IMR-90 (cell line): ENCODE measurements around the gene RGS3. TPM values are rescaled to one million over a fixed set of nuclear protein-coding genes. Genes with fewer than 3 reads are reported as not detected.

ENCODE experiments used
- ATAC-seq: fragments of 200-7000 bp; cut with Tn5 transposase; 2 replicates; pipeline ENCODE4 v1.9.1; 2020; ENCODE audit warnings: low read depth, mild to moderate bottlenecking, moderate library complexity
- BruUV-seq: library from RNA; stranded (reverse); fragments of 400-500 nt; replicated peaks from 2 replicates; lab custom pipeline; 2021; lab: Mats Ljungman, UMichigan
- CTCF ChIA-PET: fragments of 300-600 bp; formaldehyde crosslinking; extraction: SDS; loops from one replicate; lab custom pipeline; 2021; ENCODE audit warnings: antibody characterized with exemption; lab: Yijun Ruan, JAX
- POLR2A ChIA-PET: fragments of 300-600 bp; sonication (Branson Sonifier 250); formaldehyde crosslinking; loops from one replicate; lab custom pipeline; 2022; ENCODE audit warnings: antibody characterized with exemption; ENCODE audit not compliant: unreplicated experiment; lab: Charles Lee
- DNase-seq: peaks from one replicate; pipeline ENCODE4 v3.0.0; 2013
- H2AFZ ChIP-seq: replicated peaks from 2 replicates; pipeline ENCODE3; 2013; ENCODE audit warnings: low read length, mild to moderate bottlenecking; ENCODE audit not compliant: poor library complexity
- H2AK5ac ChIP-seq: 2 replicates; pipeline ENCODE4 v1.6.1; 2013; ENCODE audit warnings: low read depth, low read length, inconsistent platforms
- H2AK9ac ChIP-seq: replicated peaks from 2 replicates; pipeline ENCODE3; 2013; ENCODE audit warnings: mild to moderate bottlenecking, low read depth, low read length, moderate library complexity; ENCODE audit not compliant: poor library complexity
- H2BK120ac ChIP-seq: 2 replicates; pipeline ENCODE4 v1.6.1; 2013; ENCODE audit warnings: low read depth, low read length, inconsistent platforms
- H2BK15ac ChIP-seq: 3 replicates; pipeline ENCODE4 v1.6.1; 2013; ENCODE audit warnings: low read depth, low read length, inconsistent platforms
- H2BK20ac ChIP-seq: 2 replicates; pipeline ENCODE4 v1.6.1; 2013; ENCODE audit warnings: low read depth, mild to moderate bottlenecking, inconsistent platforms, low read length, moderate library complexity
- H2BK5ac ChIP-seq: 2 replicates; pipeline ENCODE4 v1.6.1; 2013; ENCODE audit warnings: mild to moderate bottlenecking, low read depth, low read length, inconsistent platforms; ENCODE audit not compliant: poor library complexity, severe bottlenecking
- H3K14ac ChIP-seq: replicated peaks from 2 replicates; pipeline ENCODE4 v1.6.1; 2013; ENCODE audit warnings: low read depth, low read length, inconsistent platforms
- H3K18ac ChIP-seq: 2 replicates; pipeline ENCODE4 v1.6.1; 2013; ENCODE audit warnings: low read depth, low read length, control low read depth
- H3K23ac ChIP-seq: 2 replicates; pipeline ENCODE4 v1.6.1; 2013; ENCODE audit warnings: low read depth, low read length, inconsistent platforms
- H3K27ac ChIP-seq: 2 replicates; pipeline ENCODE4 v1.5.1; 2013; ENCODE audit warnings: mild to moderate bottlenecking, control low read depth, low read length; ENCODE audit not compliant: insufficient read depth
- H3K27me3 ChIP-seq: 2 replicates; pipeline ENCODE4 v1.6.1; 2013; ENCODE audit warnings: low read length; ENCODE audit not compliant: control insufficient read depth, insufficient read depth
- H3K36me3 ChIP-seq: 2 replicates; pipeline ENCODE4 v1.6.1; 2013; ENCODE audit warnings: low read length, mixed read lengths; ENCODE audit not compliant: control insufficient read depth, insufficient read depth
- H3K4ac ChIP-seq: 2 replicates; pipeline ENCODE4 v1.6.1; 2013; ENCODE audit warnings: low read depth, low read length, inconsistent platforms
- H3K4me1 ChIP-seq: 2 replicates; pipeline ENCODE4 v1.6.1; 2013; ENCODE audit warnings: low read length, mixed read lengths; ENCODE audit not compliant: control insufficient read depth, insufficient read depth
- H3K4me2 ChIP-seq: 2 replicates; pipeline ENCODE4 v1.6.1; 2013; ENCODE audit warnings: low read depth, mild to moderate bottlenecking, control low read depth, low read length, moderate library complexity
- H3K4me3 ChIP-seq: 2 replicates; pipeline ENCODE4 v1.5.1; 2013; ENCODE audit warnings: low read depth, mild to moderate bottlenecking, control low read depth, low read length, moderate library complexity; ENCODE audit not compliant: insufficient read depth
- H3K56ac ChIP-seq: 2 replicates; pipeline ENCODE4 v1.6.1; 2013; ENCODE audit warnings: low read length, inconsistent platforms; ENCODE audit not compliant: insufficient read depth; ENCODE audit errors: extremely low read depth
- H3K79me1 ChIP-seq, 2 experiments: 2 replicates each; pipeline ENCODE4 v1.6.1; 2013; ENCODE audit warnings: low read length in 2 of 2, inconsistent platforms in 1 of 2, low read depth in 1 of 2
- H3K9ac ChIP-seq: 2 replicates; pipeline ENCODE4 v1.6.1; 2013; ENCODE audit warnings: low read depth, low read length, control low read depth
- H3K9me1 ChIP-seq: 2 replicates; pipeline ENCODE4 v1.6.1; 2013; ENCODE audit warnings: low read length, inconsistent platforms; ENCODE audit not compliant: insufficient read depth
- H3K9me3 ChIP-seq: 2 replicates; pipeline ENCODE4 v1.6.1; 2013; ENCODE audit warnings: low read length; ENCODE audit not compliant: control insufficient read depth, insufficient read depth
- H4K20me1 ChIP-seq: 2 replicates; pipeline ENCODE4 v1.6.1; 2013; ENCODE audit warnings: low read length, inconsistent platforms; ENCODE audit not compliant: insufficient read depth
- H4K5ac ChIP-seq: 2 replicates; pipeline ENCODE4 v1.6.1; 2013; ENCODE audit warnings: mild to moderate bottlenecking, low read depth, low read length, control low read depth
- H4K8ac ChIP-seq, 2 experiments: 2 replicates each; pipeline ENCODE4 v1.6.1; 2013; ENCODE audit warnings: low read depth in 2 of 2, low read length in 2 of 2, control low read depth in 1 of 2, inconsistent platforms in 1 of 2
- H4K91ac ChIP-seq: 2 replicates; pipeline ENCODE4 v1.6.1; 2013; ENCODE audit warnings: low read depth, low read length, inconsistent platforms; ENCODE audit not compliant: insufficient read depth
- BHLHE40 ChIP-seq: fragments of 150-350 bp; IDR thresholded peaks from 2 replicates; pipeline ENCODE4 v1.6.1; 2016; ENCODE audit warnings: mild to moderate bottlenecking, low read depth, low read length
- CEBPB ChIP-seq: IDR thresholded peaks from 2 replicates; pipeline ENCODE4 v1.6.1; 2012; ENCODE audit warnings: low read depth, low read length, improper control_type of control experiment
- CHD1 ChIP-seq: IDR thresholded peaks from 2 replicates; pipeline ENCODE4 v1.6.1; 2012; ENCODE audit warnings: low read depth, low read length, improper control_type of control experiment
- FOS ChIP-seq: fragments of 150-350 bp; IDR thresholded peaks from 2 replicates; pipeline ENCODE4 v1.6.1; 2016; ENCODE audit warnings: low read depth, low read length
- MAFK ChIP-seq: IDR thresholded peaks from 2 replicates; pipeline ENCODE4 v1.6.1; 2012; ENCODE audit warnings: low read depth, low read length, improper control_type of control experiment
- MXI1 ChIP-seq: IDR thresholded peaks from 2 replicates; pipeline ENCODE4 v1.6.1; 2012; ENCODE audit warnings: low read depth, mild to moderate bottlenecking, low read length, moderate library complexity, borderline replicate concordance
- NFE2L2 ChIP-seq: fragments of 150-350 bp; IDR thresholded peaks from 2 replicates; pipeline ENCODE4 v1.6.1; 2016; ENCODE audit warnings: low read depth, mild to moderate bottlenecking, low read length
- POLR2A ChIP-seq: IDR thresholded peaks from 2 replicates; pipeline ENCODE4 v1.6.1; 2012; ENCODE audit warnings: mild to moderate bottlenecking, low read depth, low read length
- RAD21 ChIP-seq: IDR thresholded peaks from 2 replicates; pipeline ENCODE4 v1.6.1; 2012; ENCODE audit warnings: low read length, improper control_type of control experiment
- RCOR1 ChIP-seq: IDR thresholded peaks from 2 replicates; pipeline ENCODE4 v1.6.1; 2012; ENCODE audit warnings: mild to moderate bottlenecking, low read length, improper control_type of control experiment; ENCODE audit not compliant: insufficient replicate concordance
- RFX5 ChIP-seq: IDR thresholded peaks from 2 replicates; pipeline ENCODE4 v1.8.0; 2012; ENCODE audit warnings: low read depth, mild to moderate bottlenecking, low read length, moderate library complexity
- SMC3 ChIP-seq: fragments of 150-350 bp; IDR thresholded peaks from 2 replicates; pipeline ENCODE4 v1.6.1; 2016; ENCODE audit warnings: low read depth, mild to moderate bottlenecking, antibody characterized with exemption, low read length, moderate library complexity
- USF2 ChIP-seq: fragments of 150-350 bp; IDR thresholded peaks from 2 replicates; pipeline ENCODE4 v1.6.1; 2017; ENCODE audit warnings: mild to moderate bottlenecking, antibody characterized with exemption, low read length, low read depth
- WGBS, 2 experiments: methylation state at CpG; one replicate each; pipeline versions ENCODE4 v1.1.5 to v1.1.7; 2013; ENCODE audit warnings: missing lambda C conversion rate in 2 of 2; ENCODE audit not compliant: insufficient read length in 1 of 2; ENCODE audit errors: extremely low coverage in 2 of 2; 5-methylcytosine and 5-hydroxymethylcytosine counted together
- dilution Hi-C: fragments of 300-500 bp; cut with HindIII; formaldehyde crosslinking; loops from one replicate; pipeline ENCODE4 v1.14.3; 2018; ENCODE audit warnings: low sequenced_read_pairs; ENCODE audit not compliant: unreplicated experiment
- in situ Hi-C: fragments of 300-500 bp; cut with MboI; formaldehyde crosslinking; loops from 3 replicates; pipeline ENCODE4 v1.14.3; 2019; ENCODE audit warnings: low sequenced_read_pairs, inconsistent platforms, mixed read lengths
- intact Hi-C: fragments of 100-400 bp; cut with micrococcal nuclease; formaldehyde crosslinking; loops from 2 replicates; pipeline ENCODE4 v1.10.0; 2022
- polyA plus RNA-seq, 3 experiments: library from polyadenylated mRNA; depleted of rRNA; stranded (reverse); fragments of >200 nt; gene quantifications; 2 replicates each; pipeline ENCODE4 v1.2.3, GENCODE V29; 2012; ENCODE audit warnings: low replicate concordance in 1 of 3
- total RNA-seq: library from RNA; depleted of rRNA; stranded (reverse); fragments of >200 nt; gene quantifications from 2 replicates; pipeline ENCODE4 v1.2.3, GENCODE V29; 2012
- TF ChIP-seq, protein P1 (sequence below): fragments of 150-350 bp; IDR thresholded peaks from 2 replicates; pipeline ENCODE4 v1.6.1; 2016; ENCODE audit warnings: low read depth, mild to moderate bottlenecking, low read length, moderate library complexity, borderline replicate concordance

Gene RGS3
- total and polyA plus RNA-seq, 2 of the 4 experiments (the other 2 are of a cell fraction): 51.8 to 65.6 TPM

DNA sequence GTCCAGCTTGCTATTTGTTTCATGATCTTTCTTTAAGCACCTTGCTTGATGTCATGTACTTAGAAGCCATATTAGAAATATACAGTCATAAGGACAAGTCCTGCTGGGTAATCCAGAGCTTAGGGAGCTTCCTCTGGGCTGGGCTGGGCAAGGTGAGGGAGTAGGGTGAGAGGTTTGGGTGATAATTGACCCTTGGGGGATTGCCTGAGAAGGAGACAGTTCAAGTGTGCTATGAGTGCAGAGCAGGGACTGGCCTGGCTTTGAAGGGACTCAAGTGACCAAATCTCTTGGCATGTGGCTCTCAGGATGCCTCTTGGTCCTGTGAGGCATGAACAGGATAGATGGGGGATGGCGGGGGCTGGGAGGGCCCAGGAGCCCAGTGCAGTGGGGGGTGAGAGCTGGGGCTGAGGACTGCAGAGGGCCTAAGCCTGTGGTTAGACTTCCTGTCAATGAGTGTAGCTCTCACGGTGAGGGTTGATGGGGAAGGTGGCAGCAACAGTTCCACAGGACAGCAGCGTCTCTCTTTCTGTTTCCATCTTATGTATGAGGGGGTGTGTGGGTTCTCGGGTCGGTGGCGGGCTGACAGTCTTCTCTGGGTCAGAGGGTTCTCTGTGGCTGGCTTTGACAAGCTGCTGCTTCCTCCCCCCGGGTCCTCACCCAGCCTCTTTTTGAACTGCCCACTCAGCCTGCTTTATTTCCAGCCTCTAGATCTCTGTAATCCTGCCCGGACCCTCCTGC, 53.5 kb downstream of the RGS3 start (continued):
- TF ChIP-seq FOS (no peak), CEBPB (no peak)

- Histone ChIP-seq H3K4me2 (no peak overlapping the region), H3K9ac (no peak overlapping the region), H2BK15ac (no peak overlapping the region), H3K14ac (no peak overlapping the region), H4K5ac (no peak overlapping the region), H3K4me1 (peaks cover 14% of the 10 kb centered on the region), H2BK20ac (no peak overlapping the region), H3K4me3 (no peak overlapping the region), H3K36me3 (no peaks in the 10 kb centered on the region), H4K91ac (no peak overlapping the region), H3K27me3 (no peaks in the 10 kb centered on the region), H4K8ac (no peak overlapping the region), H3K9me3 (no peaks in the 10 kb centered on the region), H4K20me1 (no peaks in the 10 kb centered on the region), H3K27ac (no peak overlapping the region), H3K79me1 (no peaks in the 10 kb centered on the region), H3K56ac (no peak overlapping the region), H3K18ac (no peak overlapping the region), H2AFZ (peak overlapping the region; percentile 5), H3K9me1 (peaks cover 17% of the 10 kb centered on the region; the same call in 1 of the 2 replicates), H3K23ac (no peak overlapping the region), H2BK5ac (no peak overlapping the region), H2BK120ac (no peak overlapping the region), H3K4ac (no peak overlapping the region), H2AK5ac (no peak overlapping the region), H2AK9ac (no peak overlapping the region)
- in situ Hi-C loops: no loop called here
- DNase-seq: peak; percentile 29
- ChIA-PET CTCF (interaction anchor here (0.6 kb wide), 1 partner anchor 16 kb away, joined by 3 read pairs; no protein-coding TSS in a partner anchor), POLR2A (no interaction called here)
- intact Hi-C loops: loop anchor here (5.0 kb wide), 1 partner anchor 62 kb away; no protein-coding TSS in a partner anchor
- BruUV-seq: no TSS peak
- ATAC-seq: no peak
- dilution Hi-C loops: no loop called here
- WGBS, 2 experiments: 100% methylated on average over 1 of the region's 3 CpGs; no CpG with 5 or more reads in 1 of the 2 experiments
- TF ChIP-seq CHD1 (no peak), POLR2A (no peak), MAFK (no peak), BHLHE40 (no peak), MXI1 (no peak), NFE2L2 (no peak), CEBPB (no peak), USF2 (no peak), RAD21 (no peak), SMC3 (no peak), RFX5 (no peak), RCOR1 (no peak)
- TF ChIP-seq, protein P1, sequence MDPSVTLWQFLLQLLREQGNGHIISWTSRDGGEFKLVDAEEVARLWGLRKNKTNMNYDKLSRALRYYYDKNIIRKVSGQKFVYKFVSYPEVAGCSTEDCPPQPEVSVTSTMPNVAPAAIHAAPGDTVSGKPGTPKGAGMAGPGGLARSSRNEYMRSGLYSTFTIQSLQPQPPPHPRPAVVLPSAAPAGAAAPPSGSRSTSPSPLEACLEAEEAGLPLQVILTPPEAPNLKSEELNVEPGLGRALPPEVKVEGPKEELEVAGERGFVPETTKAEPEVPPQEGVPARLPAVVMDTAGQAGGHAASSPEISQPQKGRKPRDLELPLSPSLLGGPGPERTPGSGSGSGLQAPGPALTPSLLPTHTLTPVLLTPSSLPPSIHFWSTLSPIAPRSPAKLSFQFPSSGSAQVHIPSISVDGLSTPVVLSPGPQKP: no peak
Measured at GRCh38 chr9:113519426-113520108, 56.0 kb downstream of the RGS3 start.
